A549 (cell line): ENCODE results near the gene PPHLN1. TPM values are rescaled to one million over a fixed set of nuclear protein-coding genes. Genes with fewer than 3 reads are reported as not detected.

ENCODE experiments used
- ATAC-seq, 2 experiments: fragments of 200-7000 bp in 1 of 2; fragments of >200 bp in 1 of 2; cut with Nextera tagmentation in 1 of 2; cut with Tn5 transposase in 1 of 2; 3 replicates each; pipeline versions ENCODE4 v1.8.0 to v1.9.1; 2018 to 2020; ENCODE audit warnings: mild to moderate bottlenecking in 1 of 2, moderate library complexity in 1 of 2
- CTCF ChIA-PET: fragments of 300-600 bp; sonication (Branson Sonifier 250); formaldehyde crosslinking; extraction: SDS; loops from one replicate; lab custom pipeline; 2021; ENCODE audit warnings: antibody characterized with exemption, inconsistent platforms; lab: Yijun Ruan, JAX
- POLR2A ChIA-PET: fragments of 350-600 bp; formaldehyde crosslinking; extraction: SDS; loops from one replicate; lab custom pipeline; 2021; ENCODE audit warnings: antibody characterized with exemption, inconsistent platforms; lab: Yijun Ruan, JAX
- DNase-seq, 2 experiments: peaks; one replicate each; pipeline versions ENCODE4 v3.0.0 to v3.0.0-alpha.2; 2011 to 2016; ENCODE audit warnings: low read depth in 1 of 2, low spot score in 1 of 2
- FAIRE-seq: peaks from 2 replicates; lab custom pipeline; 2011; peaks lifted over from hg19 to GRCh38; lab: Jason Lieb, UNC
- H3K27ac ChIP-seq, 2 experiments: fragments of >200 bp; sonication (Bioruptor Twin); formaldehyde crosslinking; 3 replicates each; pipeline ENCODE4 v1.5.1; 2016 to 2017
- H3K4me1 ChIP-seq: fragments of >200 bp; sonication (Bioruptor Twin); formaldehyde crosslinking; 3 replicates; pipeline ENCODE4 v1.6.1; 2016
- H3K4me2 ChIP-seq: fragments of >200 bp; sonication (Bioruptor Twin); formaldehyde crosslinking; 3 replicates; pipeline ENCODE4 v1.6.1; 2016
- H3K4me3 ChIP-seq: fragments of >200 bp; sonication (Bioruptor Twin); formaldehyde crosslinking; 3 replicates; pipeline ENCODE4 v1.5.1; 2016
- H3K9me3 ChIP-seq: fragments of >200 bp; sonication (Bioruptor Twin); formaldehyde crosslinking; 3 replicates; pipeline ENCODE4 v1.6.1; 2016
- CBX2 ChIP-seq: fragments of 200-600 bp; sonication (generic); IDR thresholded peaks from 2 replicates; pipeline ENCODE4 v1.6.1; 2016; ENCODE audit warnings: low read depth, mild to moderate bottlenecking, borderline replicate concordance
- CEBPB ChIP-seq, 2 experiments: fragments of >200 bp in 1 of 2; sonication (Bioruptor Twin) in 1 of 2; formaldehyde crosslinking in 1 of 2; IDR thresholded peaks; 2 replicates each; pipeline ENCODE4 v1.6.1; 2012 to 2016
- CHD2 ChIP-seq: fragments of 150-350 bp; IDR thresholded peaks from 2 replicates; pipeline ENCODE4 v1.6.1; 2014; ENCODE audit warnings: low read length; ENCODE audit not compliant: partially characterized antibody
- CHD4 ChIP-seq: fragments of 200-600 bp; sonication (generic); IDR thresholded peaks from 2 replicates; pipeline ENCODE4 v1.6.1; 2016; ENCODE audit warnings: antibody characterized with exemption, mild to moderate bottlenecking, borderline replicate concordance
- EHF ChIP-seq: fragments of 250-450 bp; sonication (Bioruptor Pico); IDR thresholded peaks from 2 replicates; pipeline ENCODE4 v1.5.0; 2020; ENCODE audit warnings: mild to moderate bottlenecking
- ESRRA ChIP-seq: fragments of 150-350 bp; IDR thresholded peaks from 2 replicates; pipeline ENCODE4 v1.6.1; 2014; ENCODE audit warnings: mild to moderate bottlenecking, low read length, borderline replicate concordance
- FOXS1 ChIP-seq: fragments of 250-450 bp; sonication (Bioruptor Pico); IDR thresholded peaks from 2 replicates; pipeline ENCODE4 v1.5.0; 2020; ENCODE audit warnings: mild to moderate bottlenecking, moderate library complexity
- KDM1A ChIP-seq: fragments of 200-600 bp; sonication (generic); IDR thresholded peaks from 2 replicates; pipeline ENCODE4 v1.6.1; 2016; ENCODE audit warnings: low read depth, mild to moderate bottlenecking
- KDM5A ChIP-seq: fragments of 200-600 bp; sonication (generic); IDR thresholded peaks from 2 replicates; pipeline ENCODE4 v1.6.1; 2016; ENCODE audit warnings: antibody characterized with exemption, mild to moderate bottlenecking
- MYC ChIP-seq: IDR thresholded peaks from 2 replicates; pipeline ENCODE4 v1.6.1; 2012; ENCODE audit warnings: mild to moderate bottlenecking, inconsistent platforms, low read length, improper control_type of control experiment, borderline replicate concordance
- NFE2L2 ChIP-seq: fragments of 150-350 bp; conservative IDR thresholded peaks from 2 replicates; pipeline ENCODE4 v1.6.1; 2014; ENCODE audit warnings: low read length
- NPAS2 ChIP-seq: fragments of 250-450 bp; sonication (Bioruptor Pico); IDR thresholded peaks from 2 replicates; pipeline ENCODE4 v1.8.0; 2022; ENCODE audit warnings: mild to moderate bottlenecking, moderate library complexity, borderline replicate concordance
- PHF8 ChIP-seq: fragments of 200-600 bp; sonication (generic); IDR thresholded peaks from 2 replicates; pipeline ENCODE4 v1.6.1; 2016; ENCODE audit warnings: low read depth, mild to moderate bottlenecking, antibody characterized with exemption, moderate library complexity, borderline replicate concordance
- REST ChIP-seq: fragments of 200-600 bp; sonication (generic); IDR thresholded peaks from 2 replicates; pipeline ENCODE4 v1.6.1; 2016; ENCODE audit warnings: antibody characterized with exemption, mild to moderate bottlenecking, moderate library complexity
- RFX5 ChIP-seq: fragments of 450-650 bp; IDR thresholded peaks from 2 replicates; pipeline ENCODE4 v1.7.1; 2014; ENCODE audit warnings: antibody characterized with exemption, mild to moderate bottlenecking, moderate library complexity
- RNF2 ChIP-seq: fragments of 200-600 bp; sonication (generic); IDR thresholded peaks from 2 replicates; pipeline ENCODE4 v1.6.1; 2016; ENCODE audit warnings: low read depth, mild to moderate bottlenecking, antibody characterized with exemption, moderate library complexity, borderline replicate concordance
- SREBF2 ChIP-seq: fragments of 450-650 bp; IDR thresholded peaks from 2 replicates; pipeline ENCODE4 v1.6.1; 2014; ENCODE audit warnings: mild to moderate bottlenecking, moderate library complexity
- ZNF302 ChIP-seq: fragments of 250-450 bp; sonication (Bioruptor Pico); IDR thresholded peaks from 2 replicates; pipeline ENCODE4 v1.9.0; 2021; ENCODE audit warnings: inconsistent platforms, mild to moderate bottlenecking, moderate library complexity
- WGBS: methylation state at CpG from one replicate; pipeline ENCODE4 v1.1.6; 2017; ENCODE audit errors: missing lambda C conversion rate; 5-methylcytosine and 5-hydroxymethylcytosine counted together
- polyA plus RNA-seq, 4 experiments: library from polyadenylated mRNA; depleted of rRNA in 3 of 4; stranded (reverse); fragments of >200 nt; fragmentation: RNase III in 1 of 4; extraction: RNeasy Plus Mini Kit Qiagen cat#74134 plus additional on column Dnase treatment in 1 of 4; gene quantifications; 2 replicates in 3 of 4; 3 replicates in 1 of 4; pipeline ENCODE4 v1.2.3, GENCODE V29; 2011 to 2017
- TF ChIP-seq, protein P1 (sequence below): IDR thresholded peaks from 2 replicates; pipeline ENCODE4 v1.6.1; 2012
- TF ChIP-seq, protein P2 (sequence below): fragments of >200 bp; sonication (Bioruptor Twin); formaldehyde crosslinking; IDR thresholded peaks from 2 replicates; pipeline ENCODE4 v1.6.1; 2016
- TF ChIP-seq, protein P3 (sequence below): fragments of 450-650 bp; IDR thresholded peaks from 2 replicates; pipeline ENCODE4 v1.6.1; 2014; ENCODE audit warnings: antibody characterized with exemption

The PPHLN1 gene
- polyA plus RNA-seq, 2 of the 4 experiments (the other 2 are of a cell fraction): 55.5 to 135 TPM

DNA sequence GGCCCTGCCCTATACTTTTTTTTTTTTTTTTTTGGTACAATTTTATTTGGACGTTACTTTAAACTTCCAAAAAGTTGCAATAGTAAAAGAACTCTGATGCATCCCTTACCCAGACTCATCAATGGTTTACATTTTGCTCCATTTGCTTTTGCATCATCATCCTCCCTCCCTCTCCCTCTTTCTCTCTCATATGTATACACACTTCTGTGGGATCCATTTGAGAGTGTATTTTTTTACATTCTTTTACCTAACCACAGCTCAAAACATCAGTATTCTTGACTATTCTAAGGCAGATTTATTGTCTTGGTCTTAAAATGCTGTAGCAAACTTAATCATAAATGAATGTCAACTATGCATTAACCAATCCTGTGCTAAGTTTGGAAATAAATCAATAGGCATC, 152.0 kb downstream of the PPHLN1 start:
- H3K27ac ChIP-seq: no peak overlapping the region
- DNase-seq (no peak), FAIRE-seq (no peak), ATAC-seq (no peak)
- ChIA-PET POLR2A (no interaction called here), CTCF (interaction anchor here (0.6 to 7.2 kb wide), 4 partner anchors 7 to 91 kb away, joined by 3 to 64 read pairs (median 6); no protein-coding TSS in a partner anchor)
- WGBS: 32% methylated on average over 1 of the region's 1 CpG
- H3K4me3 ChIP-seq: no peak overlapping the region
- peaks cover 12% of the 10 kb centered on the region; the same call in 2 of the 3 replicates for H3K4me1 ChIP-seq
- H3K4me2 ChIP-seq: no peak overlapping the region
- no peaks in the 10 kb centered on the region for H3K9me3 ChIP-seq
- TF ChIP-seq, protein P1, sequence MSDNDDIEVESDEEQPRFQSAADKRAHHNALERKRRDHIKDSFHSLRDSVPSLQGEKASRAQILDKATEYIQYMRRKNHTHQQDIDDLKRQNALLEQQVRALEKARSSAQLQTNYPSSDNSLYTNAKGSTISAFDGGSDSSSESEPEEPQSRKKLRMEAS: no peak
- TF ChIP-seq CBX2 (no peak), KDM5A (no peak), NFE2L2 (no peak), NPAS2 (CRISPR knock-in tag) (no peak), FOXS1 (CRISPR knock-in tag) (no peak), CHD4 (no peak), PHF8 (no peak), KDM1A (no peak)

DNA sequence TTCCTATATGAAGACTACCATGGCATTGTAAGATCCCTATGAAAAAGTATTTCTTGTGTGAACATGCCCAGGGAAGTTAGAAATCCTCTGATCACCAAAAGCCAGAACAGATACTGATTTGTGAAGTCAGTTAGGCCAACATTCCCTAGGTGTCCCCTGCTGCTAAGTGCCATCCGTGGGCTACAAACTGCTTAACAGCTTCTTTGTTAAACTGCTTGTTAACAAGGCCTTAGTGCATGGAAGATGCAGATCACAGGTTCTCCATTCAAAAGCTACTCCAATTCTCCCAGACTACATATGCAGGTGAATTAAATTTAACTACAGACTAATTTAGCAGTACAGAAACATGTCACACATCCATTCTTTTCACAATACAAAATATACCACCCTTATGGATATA, 155.4 kb downstream of the PPHLN1 start:
- no peak for FAIRE-seq
- H3K4me3 ChIP-seq: no peak overlapping the region
- 0 out of 3 replicates have a peak, but pooled peaks cover 3% of the 10 kb centered on the region for H3K4me1 ChIP-seq
- TF ChIP-seq ESRRA (no peak), REST (no peak), CEBPB (IDR thresholded peaks at IDR 0.05) (no peak), SREBF2 (no peak), MYC (no peak), CHD2 (no peak), EHF (CRISPR knock-in tag) (no peak), RFX5 (no peak)
- TF ChIP-seq, protein P2, sequence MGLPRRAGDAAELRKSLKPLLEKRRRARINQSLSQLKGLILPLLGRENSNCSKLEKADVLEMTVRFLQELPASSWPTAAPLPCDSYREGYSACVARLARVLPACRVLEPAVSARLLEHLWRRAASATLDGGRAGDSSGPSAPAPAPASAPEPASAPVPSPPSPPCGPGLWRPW: no peak
- CTCF ChIA-PET: interaction anchor here (1.4 to 7.8 kb wide), 6 partner anchors 10 to 96 kb away, joined by 7 to 69 read pairs (median 18); no protein-coding TSS in a partner anchor
- no peaks in the 10 kb centered on the region for H3K9me3 ChIP-seq
- ATAC-seq: no peak
- POLR2A ChIA-PET: no interaction called here
- 62% methylated on average over 1 of the region's 1 CpG for WGBS
- no peak for DNase-seq
- H3K4me2 ChIP-seq: no peak overlapping the region
- no peak overlapping the region for H3K27ac ChIP-seq

DNA sequence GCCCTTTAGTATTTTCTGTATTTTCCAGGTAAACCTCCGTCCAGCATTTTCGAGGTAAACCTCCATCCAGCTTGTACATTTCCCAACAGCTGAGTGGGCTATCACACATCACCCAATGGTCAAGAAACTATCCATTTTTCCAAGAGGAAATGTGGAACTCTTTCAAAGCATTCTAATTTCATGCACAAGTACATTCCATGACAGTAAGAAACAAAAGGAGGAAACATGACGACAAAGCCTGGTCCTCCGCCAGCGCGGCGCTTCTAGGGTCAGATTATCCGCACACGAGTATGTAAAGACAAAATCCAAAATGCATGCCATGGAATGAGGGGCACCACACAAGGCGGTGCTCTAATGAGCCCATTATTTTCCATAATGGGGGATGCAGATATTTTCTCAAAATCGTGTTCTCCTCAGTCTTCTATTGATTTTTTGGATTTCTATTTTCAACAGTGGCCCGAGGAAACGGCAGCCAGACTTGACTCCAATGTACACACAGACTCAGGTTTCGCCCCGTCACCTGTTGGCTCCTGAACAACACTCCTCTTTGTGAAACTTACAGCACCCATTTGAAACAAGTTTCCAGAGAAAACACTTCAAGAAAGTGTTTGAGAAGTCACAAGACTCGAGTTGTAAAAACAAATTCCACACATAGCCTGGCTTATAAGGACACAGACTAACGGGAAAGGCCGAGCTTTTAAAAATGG, 156.2 kb downstream of the PPHLN1 start:
- ChIA-PET POLR2A (no interaction called here), CTCF (interaction anchor here (0.6 to 7.8 kb wide), 24 partner anchors 9 to 800 kb away, joined by 3 to 69 read pairs (median 6); no protein-coding TSS in a partner anchor)
- no peak for TF ChIP-seq RNF2
- no peak for TF ChIP-seq ZNF302 (CRISPR knock-in tag)
- TF ChIP-seq, protein P3, sequence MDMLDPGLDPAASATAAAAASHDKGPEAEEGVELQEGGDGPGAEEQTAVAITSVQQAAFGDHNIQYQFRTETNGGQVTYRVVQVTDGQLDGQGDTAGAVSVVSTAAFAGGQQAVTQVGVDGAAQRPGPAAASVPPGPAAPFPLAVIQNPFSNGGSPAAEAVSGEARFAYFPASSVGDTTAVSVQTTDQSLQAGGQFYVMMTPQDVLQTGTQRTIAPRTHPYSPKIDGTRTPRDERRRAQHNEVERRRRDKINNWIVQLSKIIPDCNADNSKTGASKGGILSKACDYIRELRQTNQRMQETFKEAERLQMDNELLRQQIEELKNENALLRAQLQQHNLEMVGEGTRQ: no peak
- no peak for TF ChIP-seq CBX2
- TF ChIP-seq CHD4: no peak
- H3K4me3 ChIP-seq: peak overlapping the region; percentile 90
- DNase-seq: peak in 1 of 2 experiments; percentile 5
- whole genome bisulfite sequencing: 67% methylated on average over 18 of the region's 18 CpGs
- no peak for FAIRE-seq
- H3K4me2 ChIP-seq: peak overlapping the region; percentile 96
- ATAC-seq: no peak; a peak in 2 of 6 replicates
- no peak overlapping the region for H3K27ac ChIP-seq
- H3K9me3 ChIP-seq: no peaks in the 10 kb centered on the region
- 0 out of 3 replicates have a peak, but pooled peaks cover 3% of the 10 kb centered on the region for H3K4me1 ChIP-seq
